B cell (primary cell): ENCODE results near the gene PLCL1. TPM values are rescaled to one million over a fixed set of nuclear protein-coding genes. Genes with fewer than 3 reads are reported as not detected.

Experiments used
- ATAC-seq: fragments of 200-7000 bp; cut with Tn5 transposase; one replicate; pipeline ENCODE4 v1.10.0; 2021; ENCODE audit warnings: low read depth, mild to moderate bottlenecking, moderate number of reproducible peaks, moderate library complexity
- CTCF ChIA-PET: fragments of 350-600 bp; sonication (Branson Sonifier 250); formaldehyde crosslinking; loops from one replicate; lab custom pipeline; 2021; ENCODE audit warnings: antibody characterized with exemption, inconsistent platforms; lab: Charles Lee
- POLR2A ChIA-PET: fragments of 350-600 bp; sonication (Branson Sonifier 250); formaldehyde crosslinking; loops from one replicate; lab custom pipeline; 2021; ENCODE audit warnings: antibody characterized with exemption; lab: Charles Lee
- DNase-seq: peaks from one replicate; pipeline ENCODE4 v3.0.0; 2013
- H2AFZ ChIP-seq: 2 replicates; pipeline ENCODE4 v1.6.1; 2012; ENCODE audit warnings: mild to moderate bottlenecking, low read depth, low read length; ENCODE audit not compliant: insufficient read depth, poor library complexity, severe bottlenecking
- H3K27ac ChIP-seq, 2 donors: 1 replicate in 1 of 2; 2 replicates in 1 of 2; pipeline ENCODE4 v1.5.1; 2012 to 2013; ENCODE audit warnings: low read length in 2 of 2, mild to moderate bottlenecking in 2 of 2, moderate library complexity in 1 of 2
- H3K27me3 ChIP-seq, 4 experiments: fragments of 200-600 bp in 1 of 4; sonication (generic) in 1 of 4; replicated peaks in 1 of 4; 1 replicate in 2 of 4; 2 replicates in 2 of 4; pipeline versions ENCODE4 v1.6.1 to v1.7.0; 2013 to 2016; ENCODE audit warnings: low read length in 3 of 4, mild to moderate bottlenecking in 2 of 4, mixed read lengths in 1 of 4, moderate library complexity in 1 of 4; ENCODE audit not compliant: insufficient read depth in 4 of 4, control insufficient read depth in 3 of 4; ENCODE audit errors: control extremely low read depth in 1 of 4
- H3K36me3 ChIP-seq, 2 experiments: replicated peaks in 1 of 2; 1 replicate in 1 of 2; 2 replicates in 1 of 2; pipeline versions ENCODE4 v1.6.1 to v1.7.1; 2013; ENCODE audit warnings: low read length in 1 of 2; ENCODE audit not compliant: insufficient read depth in 2 of 2, control insufficient read depth in 1 of 2; ENCODE audit errors: control extremely low read depth in 1 of 2, extremely low read depth in 1 of 2
- H3K4me1 ChIP-seq, 2 donors: fragments of 200-600 bp in 1 of 2; sonication (generic) in 1 of 2; 1 replicate in 1 of 2; 2 replicates in 1 of 2; pipeline versions ENCODE4 v1.5.1 to v1.6.1; 2013 to 2017; ENCODE audit warnings: low read length in 2 of 2; ENCODE audit not compliant: control insufficient read depth in 2 of 2, insufficient read depth in 2 of 2
- H3K4me2 ChIP-seq: replicated peaks from 2 replicates; pipeline ENCODE3; 2012; ENCODE audit warnings: mild to moderate bottlenecking, low read depth, low read length; ENCODE audit not compliant: poor library complexity, severe bottlenecking
- H3K4me3 ChIP-seq, 5 experiments: fragments of 200-600 bp in 1 of 5; sonication (generic) in 1 of 5; 1 replicate in 3 of 5; 2 replicates in 2 of 5; pipeline versions ENCODE4 v1.5.1 to v1.7.0; 2011 to 2016; ENCODE audit warnings: low read length in 4 of 5, mild to moderate bottlenecking in 4 of 5, low read depth in 2 of 5, control low read depth in 1 of 5, moderate library complexity in 1 of 5; ENCODE audit not compliant: insufficient read depth in 1 of 5; ENCODE audit errors: control extremely low read depth in 1 of 5, extremely low read depth in 1 of 5
- H3K79me2 ChIP-seq: fragments of 200-600 bp; sonication (generic); one replicate; pipeline ENCODE4 v1.6.0; 2016; ENCODE audit warnings: low read length; ENCODE audit not compliant: control insufficient read depth, insufficient read depth
- H3K9ac ChIP-seq: fragments of 200-600 bp; sonication (generic); 2 replicates; pipeline ENCODE4 v1.6.1; 2017; ENCODE audit warnings: mild to moderate bottlenecking, low read length, moderate library complexity
- H3K9me3 ChIP-seq, 3 donors: one replicate each; pipeline versions ENCODE4 v1.6.1 to v1.7.1; 2013; ENCODE audit warnings: low read length in 2 of 3; ENCODE audit not compliant: control insufficient read depth in 2 of 3, insufficient read depth in 1 of 3; ENCODE audit errors: control extremely low read depth in 1 of 3
- H4K20me1 ChIP-seq: 2 replicates; pipeline ENCODE4 v1.6.0; 2012; ENCODE audit warnings: mild to moderate bottlenecking, low read length; ENCODE audit not compliant: insufficient read depth, control insufficient read depth, poor library complexity, severe bottlenecking
- H3K27ac Mint-ChIP-seq: one replicate; pipeline ENCODE4 v1.8.0; 2021; ENCODE audit warnings: mixed read lengths
- H3K27me3 Mint-ChIP-seq: one replicate; pipeline ENCODE4 v1.8.0; 2021; ENCODE audit warnings: mixed read lengths
- H3K4me1 Mint-ChIP-seq: one replicate; pipeline ENCODE4 v1.8.0; 2021; ENCODE audit warnings: mixed read lengths
- H3K4me3 Mint-ChIP-seq: one replicate; pipeline ENCODE4 v1.8.0; 2021; ENCODE audit warnings: mixed read lengths
- H3K9me3 Mint-ChIP-seq: one replicate; pipeline ENCODE4 v1.8.0; 2022; ENCODE audit warnings: mixed read lengths; ENCODE audit not compliant: insufficient read depth
- EZH2 ChIP-seq: IDR thresholded peaks from 2 replicates; pipeline ENCODE4 v1.6.1; 2012; ENCODE audit warnings: borderline replicate concordance, low read depth, mild to moderate bottlenecking, moderate library complexity, low read length; ENCODE audit not compliant: insufficient read depth, poor library complexity, severe bottlenecking
- WGBS: methylation state at CpG from one replicate; pipeline ENCODE4 v1.1.5; 2013; ENCODE audit warnings: missing lambda C conversion rate; ENCODE audit not compliant: insufficient coverage; 5-methylcytosine and 5-hydroxymethylcytosine counted together
- intact Hi-C: fragments of 100-400 bp; cut with micrococcal nuclease; formaldehyde crosslinking; loops from one replicate; pipeline ENCODE4 v1.10.0; 2022
- polyA plus RNA-seq: library from polyadenylated mRNA; depleted of rRNA; stranded (reverse); fragments of >200 nt; gene quantifications from 2 replicates; pipeline ENCODE4 v1.2.3, GENCODE V29; 2012
- total RNA-seq, 2 donors: library from RNA; stranded (reverse); fragments of 120-200 nt in 1 of 2; gene quantifications; 1 replicate in 1 of 2; 2 replicates in 1 of 2; pipeline versions ENCODE4 v1.2.3 to v1.2.4, GENCODE V29; 2013 to 2022
- TF ChIP-seq, protein P1 (sequence below): fragments of 200-600 bp; IDR thresholded peaks from one replicate; pipeline ENCODE4 v1.8.0; 2022; ENCODE audit warnings: antibody characterized with exemption, mild to moderate bottlenecking

Gene PLCL1
- total and polyA plus RNA-seq, 2 donors (not counting 1 experiment from before 2014, with no cell fraction given) = 0.07 to 0.25 TPM

DNA sequence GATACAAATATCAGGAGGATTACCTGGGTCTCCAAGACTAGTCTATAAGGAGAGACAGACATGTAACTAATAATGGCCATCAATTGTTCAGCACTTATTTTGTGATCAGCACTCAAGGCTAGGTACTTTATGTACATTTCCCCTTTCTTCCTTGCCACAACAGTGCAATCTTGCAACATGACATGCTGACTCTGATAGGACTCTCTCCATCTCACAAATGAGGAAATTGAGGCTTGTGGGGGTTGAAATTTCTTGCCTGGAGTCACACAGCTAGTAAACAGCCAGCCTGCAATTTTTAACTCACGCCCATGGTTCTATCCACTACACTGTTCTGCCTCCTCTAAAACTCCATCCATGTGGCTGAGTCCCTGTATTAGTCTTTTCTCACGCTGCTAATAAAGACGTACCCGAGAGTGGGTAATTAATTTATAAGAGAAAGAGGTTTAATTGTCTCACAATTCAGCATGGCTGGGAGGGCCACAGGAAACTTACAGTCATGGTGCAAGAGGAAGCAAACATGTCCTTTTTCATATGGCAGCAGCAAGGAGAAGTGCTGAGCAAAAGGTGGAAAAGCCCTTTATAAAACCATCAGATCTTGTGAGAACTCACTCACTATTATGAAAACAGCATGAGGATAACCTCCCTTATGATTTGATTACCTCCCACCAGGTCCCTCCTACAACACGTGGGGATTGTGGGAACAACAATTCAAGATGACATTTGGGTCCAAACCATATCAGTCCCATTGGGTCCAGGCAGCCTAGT lies 302.4 kb downstream of the PLCL1 start:
- Mint-ChIP-seq H3K9me3 (no peaks in the 10 kb centered on the region), H3K4me3 (no peak overlapping the region), H3K4me1 (no peaks in the 10 kb centered on the region), H3K27ac (no peak overlapping the region), H3K27me3 (no peaks in the 10 kb centered on the region)
- TF ChIP-seq EZH2 = no peak
- TF ChIP-seq, protein P1, sequence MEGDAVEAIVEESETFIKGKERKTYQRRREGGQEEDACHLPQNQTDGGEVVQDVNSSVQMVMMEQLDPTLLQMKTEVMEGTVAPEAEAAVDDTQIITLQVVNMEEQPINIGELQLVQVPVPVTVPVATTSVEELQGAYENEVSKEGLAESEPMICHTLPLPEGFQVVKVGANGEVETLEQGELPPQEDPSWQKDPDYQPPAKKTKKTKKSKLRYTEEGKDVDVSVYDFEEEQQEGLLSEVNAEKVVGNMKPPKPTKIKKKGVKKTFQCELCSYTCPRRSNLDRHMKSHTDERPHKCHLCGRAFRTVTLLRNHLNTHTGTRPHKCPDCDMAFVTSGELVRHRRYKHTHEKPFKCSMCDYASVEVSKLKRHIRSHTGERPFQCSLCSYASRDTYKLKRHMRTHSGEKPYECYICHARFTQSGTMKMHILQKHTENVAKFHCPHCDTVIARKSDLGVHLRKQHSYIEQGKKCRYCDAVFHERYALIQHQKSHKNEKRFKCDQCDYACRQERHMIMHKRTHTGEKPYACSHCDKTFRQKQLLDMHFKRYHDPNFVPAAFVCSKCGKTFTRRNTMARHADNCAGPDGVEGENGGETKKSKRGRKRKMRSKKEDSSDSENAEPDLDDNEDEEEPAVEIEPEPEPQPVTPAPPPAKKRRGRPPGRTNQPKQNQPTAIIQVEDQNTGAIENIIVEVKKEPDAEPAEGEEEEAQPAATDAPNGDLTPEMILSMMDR = no peak
- ChIA-PET POLR2A (no interaction called here), CTCF (no interaction called here)
- intact Hi-C loops = no loop called here
- H3K4me3 ChIP-seq = no peak overlapping the region
- ATAC-seq = no peak
- no peak overlapping the region for H3K27ac ChIP-seq
- no peak for DNase-seq
- H3K9me3 ChIP-seq = no peaks in the 10 kb centered on the region
- 100% methylated on average over 2 of the region's 5 CpGs for WGBS
- H3K9ac ChIP-seq = no peak overlapping the region
- H3K79me2 ChIP-seq = no peaks in the 10 kb centered on the region
- no peaks in the 10 kb centered on the region for H4K20me1 ChIP-seq
- no peaks in the 10 kb centered on the region for H3K36me3 ChIP-seq
- H3K27me3 ChIP-seq = no peaks in the 10 kb centered on the region
- no peak overlapping the region for H2AFZ ChIP-seq
- H3K4me1 ChIP-seq = no peaks in the 10 kb centered on the region
- no peak overlapping the region for H3K4me2 ChIP-seq

DNA sequence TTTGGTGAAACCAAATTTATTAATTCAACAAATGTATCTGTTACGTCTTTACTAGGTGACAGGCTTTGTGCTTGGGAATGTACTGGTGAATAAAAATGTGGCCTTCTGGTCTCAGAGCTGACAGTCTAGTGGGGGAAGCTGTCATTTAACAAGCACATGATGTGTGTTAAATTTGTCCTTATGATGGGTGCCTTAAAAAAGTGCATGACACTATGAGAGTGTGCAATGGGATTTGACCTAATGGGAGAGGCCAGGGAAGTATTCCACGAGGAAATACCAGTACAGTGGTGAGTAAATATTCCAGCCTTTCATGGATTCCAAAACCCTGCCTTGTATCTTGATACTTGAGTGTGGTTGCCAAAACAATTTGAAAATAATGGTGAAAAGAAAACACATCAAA lies 308.9 kb downstream of the PLCL1 start:
- DNase-seq (no peak), ATAC-seq (no peak)
- H3K4me1 ChIP-seq = no peaks in the 10 kb centered on the region
- TF ChIP-seq EZH2 = no peak
- TF ChIP-seq, protein P1 = no peak
- no peaks in the 10 kb centered on the region for H3K4me1 Mint-ChIP-seq
- no peaks in the 10 kb centered on the region for H3K79me2 ChIP-seq
- no peak overlapping the region for H3K4me2 ChIP-seq
- H3K9me3 Mint-ChIP-seq = no peaks in the 10 kb centered on the region
- intact Hi-C loops = no loop called here
- H2AFZ ChIP-seq = no peak overlapping the region
- no peak overlapping the region for H3K4me3 ChIP-seq
- no peaks in the 10 kb centered on the region for H4K20me1 ChIP-seq
- no peak overlapping the region for H3K27ac ChIP-seq
- 50% methylated on average over 1 of the region's 2 CpGs for WGBS
- H3K27me3 ChIP-seq = no peaks in the 10 kb centered on the region
- no peak overlapping the region for H3K9ac ChIP-seq
- H3K4me3 Mint-ChIP-seq = no peak overlapping the region
- H3K27me3 Mint-ChIP-seq = no peaks in the 10 kb centered on the region
- no peaks in the 10 kb centered on the region for H3K9me3 ChIP-seq
- POLR2A ChIA-PET = no interaction called here
- no peaks in the 10 kb centered on the region for H3K36me3 ChIP-seq
- CTCF ChIA-PET = no interaction called here
- no peak overlapping the region for H3K27ac Mint-ChIP-seq
